Forelimb muscle (tissue), 1 donor: ENCODE measurements around the gene SPRY2. TPM values are rescaled to one million over a fixed set of nuclear protein-coding genes. Genes with fewer than 3 reads are reported as not detected.
"Not testable (repeated sequence)": the region's sequence is repeated elsewhere in the genome, so short reads cannot be mapped to it uniquely, and the experiment has no call there.

ENCODE experiments used
- DNase-seq: peaks from one replicate; pipeline ENCODE4 v3.0.0-alpha.2; 2013; ENCODE audit warnings: low read depth
- polyA plus RNA-seq: library from polyadenylated mRNA; unstranded; fragments of 120-200 nt; gene quantifications from one replicate; pipeline ENCODE4 v1.2.1, GENCODE V29; 2013; ENCODE audit not compliant: insufficient read length

SPRY2 gene
- polyA plus RNA-seq, 1 donor: 67.8 TPM

GRCh38 chr13:80348750-80349149 is 7.8 kb upstream of the SPRY2 start:
- no peak for DNase-seq

GRCh38 chr13:80348314-80348713 is 7.4 kb upstream of the SPRY2 start:
- no peak for DNase-seq

GRCh38 chr13:80345771-80346510 is 5.0 kb upstream of the SPRY2 start:
- no peak for DNase-seq

- not testable (repeated sequence) for DNase-seq
Observed at GRCh38 chr13:80344032-80344431, 3.1 kb upstream of the SPRY2 start.

- DNase-seq: no peak
Observed at GRCh38 chr13:80342471-80343371, 1.8 kb upstream of the SPRY2 start.

- DNase-seq: no peak
Observed at GRCh38 chr13:80341756-80342370, 937 bp upstream of the SPRY2 start.

- DNase-seq: no peak
Observed at GRCh38 chr13:80340651-80341100, 250 bp downstream of the SPRY2 start.

GRCh38 chr13:80339912-80340650 is 845 bp downstream of the SPRY2 start:
- no peak for DNase-seq

GRCh38 chr13:80339563-80339911 is 1.4 kb downstream of the SPRY2 start:
- no peak for DNase-seq

- DNase-seq: no peak
Observed at GRCh38 chr13:80338781-80339562, 2.0 kb downstream of the SPRY2 start.

GRCh38 chr13:80337288-80338081 is 3.4 kb downstream of the SPRY2 start:
- DNase-seq: no peak

GRCh38 chr13:80336776-80337287 is 4.1 kb downstream of the SPRY2 start:
- DNase-seq: no peak

GRCh38 chr13:80336370-80336769 is 4.6 kb downstream of the SPRY2 start:
- no peak for DNase-seq

- no peak for DNase-seq
Observed at GRCh38 chr13:80334597-80335260, 6.2 kb downstream of the SPRY2 start.

GRCh38 chr13:80331984-80332383 is 8.9 kb downstream of the SPRY2 start:
- no peak for DNase-seq

- DNase-seq: no peak
Observed at GRCh38 chr13:80329250-80329649, 11.7 kb downstream of the SPRY2 start.

- no peak for DNase-seq
Observed at GRCh38 chr13:80319004-80319403, 21.9 kb downstream of the SPRY2 start.

- DNase-seq: no peak
Observed at GRCh38 chr13:80314711-80315653, 25.9 kb downstream of the SPRY2 start.
